Activated naive CD8-positive, alpha-beta T cell treated with anti-CD3 and anti-CD28 coated beads, Interleukin-2, amount 50 U/mL, for 16 hours (primary cell): ENCODE data around the gene NCKAP1.
"Not testable (repeated sequence)": the region's sequence is repeated elsewhere in the genome, so short reads cannot be mapped to it uniquely, and the experiment has no call there.

Source experiments
- DNase-seq: peaks from one replicate; pipeline ENCODE4 v3.0.0-alpha.2; 2020; ENCODE audit warnings: low read depth, low spot score

The NCKAP1 gene

GRCh38 chr2:183038341-183039300, at the start of gene NCKAP1:
NCKAP1 (minus strand) TSS chr2:183038457; CDS start chr2:183038099, 358 bp downstream.
- peak; percentile 54 for DNase-seq

DNA sequence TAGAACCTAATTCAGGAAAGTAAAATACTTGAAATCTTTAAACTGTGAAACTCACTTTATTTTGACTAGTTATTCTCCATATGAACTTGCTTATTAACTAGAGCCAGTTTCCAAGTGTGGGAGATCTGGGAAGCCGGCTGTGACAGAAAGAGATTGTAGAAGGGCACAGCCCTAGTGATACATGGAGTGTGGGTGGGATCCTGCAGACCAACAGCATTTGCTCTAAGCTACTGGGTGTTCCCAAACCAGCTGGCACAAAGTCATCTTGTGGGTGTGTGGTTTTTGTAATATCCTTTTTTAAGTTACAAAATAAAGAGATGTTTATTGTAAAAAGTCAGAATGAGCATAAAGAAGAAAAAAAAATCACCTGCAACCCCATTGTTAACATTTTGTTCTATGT, 43.7 kb upstream of the NCKAP1 start:
- no peak for DNase-seq

GRCh38 chr2:183079139-183079775, 41.0 kb upstream of the NCKAP1 start:
- DNase-seq, result no peak

DNA sequence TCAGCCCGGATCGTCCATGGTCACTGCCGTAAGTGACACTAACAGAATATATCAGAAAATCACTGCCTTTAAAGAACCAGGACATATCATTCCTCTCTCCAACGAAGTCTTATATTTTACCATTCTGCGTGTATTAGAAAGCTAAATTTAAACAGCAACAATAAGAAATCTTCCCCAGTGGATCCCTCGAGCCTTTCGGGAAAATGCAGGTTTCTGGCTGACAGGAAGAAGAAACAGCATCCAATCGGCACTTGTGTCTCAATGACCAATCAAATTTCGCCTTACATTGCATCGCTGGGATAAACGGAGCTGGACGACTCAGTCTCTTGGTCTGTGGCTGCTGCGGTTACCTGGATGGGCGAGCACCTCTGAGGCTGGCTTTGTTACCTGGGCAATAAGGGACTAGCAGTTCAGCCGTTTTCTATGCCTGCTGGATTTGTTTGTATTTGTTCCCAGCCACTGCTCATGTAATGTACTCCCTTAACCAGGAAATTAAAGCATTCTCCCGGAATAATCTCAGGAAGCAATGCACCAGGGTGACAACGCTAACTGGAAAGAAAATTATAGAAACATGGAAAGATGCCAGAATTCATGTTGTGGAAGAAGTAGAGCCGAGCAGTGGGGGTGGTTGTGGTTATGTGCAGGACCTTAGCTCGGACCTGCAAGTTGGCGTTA, 40.3 kb upstream of the NCKAP1 start, which contains the start of gene DUSP19:
Gene DUSP19, plus strand, starts transcription at position 284 of the 675 bp plus-strand sequence. Its CDS starts 187 bp downstream, at position 471.
- DNase-seq, result peak; percentile 42

- DNase-seq, result no peak
Measured at GRCh38 chr2:183078163-183078463, 39.9 kb upstream of the NCKAP1 start.

DNA sequence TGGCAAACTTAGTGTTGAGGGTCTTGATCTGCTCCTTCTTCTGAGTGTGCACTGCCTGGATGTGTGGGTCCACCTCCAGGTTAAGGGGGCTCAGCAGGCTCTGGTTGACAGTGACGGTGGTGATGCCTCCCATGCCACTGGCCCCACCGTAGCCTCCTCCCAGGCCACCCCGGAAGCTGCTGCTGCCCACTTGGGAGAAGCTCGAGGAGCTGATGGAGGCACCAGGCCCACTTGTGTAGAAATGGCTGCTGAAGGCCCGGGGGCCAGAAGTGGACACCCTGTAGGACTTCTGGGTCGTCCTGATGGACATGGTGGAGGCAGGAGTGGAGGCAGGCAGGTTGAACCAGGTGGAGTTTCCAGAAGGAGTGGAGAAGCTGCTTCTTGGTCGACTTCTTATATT, 33.9 kb upstream of the NCKAP1 start:
- no peak for DNase-seq

- DNase-seq, result no peak
Measured at GRCh38 chr2:183070942-183071844, 32.9 kb upstream of the NCKAP1 start.

DNA sequence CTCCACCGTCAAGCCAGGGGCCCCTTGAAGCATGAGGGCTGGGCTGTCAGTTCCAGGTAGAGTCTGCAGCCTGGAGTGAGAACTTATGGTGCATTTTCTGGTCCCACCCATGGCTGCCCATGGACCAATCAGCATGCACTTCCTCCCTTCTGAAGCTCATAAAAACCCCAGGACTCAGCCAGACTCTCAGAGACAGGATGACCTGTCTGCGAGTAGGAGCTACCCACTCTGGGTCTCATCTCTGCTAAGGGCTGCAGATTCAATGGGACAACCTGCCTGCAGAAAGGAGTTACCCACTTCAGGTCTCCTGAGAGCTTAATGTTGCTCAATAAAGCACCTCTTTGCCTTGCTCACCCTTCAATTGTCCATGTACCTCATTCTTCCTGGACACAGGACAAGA, 30.9 kb upstream of the NCKAP1 start:
- no peak for DNase-seq

DNA sequence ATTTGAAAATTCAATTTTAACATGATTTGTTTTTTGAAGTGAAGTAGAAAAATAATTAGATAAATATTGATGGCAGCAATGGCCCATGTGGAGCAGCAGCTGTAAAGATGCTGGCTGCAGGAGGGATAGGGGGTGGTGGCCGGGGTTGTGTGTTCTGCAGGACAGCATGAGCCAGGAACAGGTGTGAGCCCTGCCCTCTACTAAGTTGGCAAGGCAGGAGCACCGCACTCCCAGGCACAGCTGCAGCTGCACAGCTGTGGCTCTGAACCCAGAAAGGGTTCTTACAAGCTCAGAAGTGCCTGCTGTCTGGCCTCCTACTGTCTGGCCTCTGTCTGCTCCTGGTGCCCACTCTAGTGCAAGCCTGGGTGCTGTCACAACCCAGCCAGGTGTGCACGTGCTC, 30.3 kb upstream of the NCKAP1 start:
- DNase-seq, result no peak

GRCh38 chr2:183063083-183063482, 24.8 kb upstream of the NCKAP1 start:
- no peak for DNase-seq

- no peak for DNase-seq
Measured at GRCh38 chr2:183060571-183061231, 22.4 kb upstream of the NCKAP1 start.

DNA sequence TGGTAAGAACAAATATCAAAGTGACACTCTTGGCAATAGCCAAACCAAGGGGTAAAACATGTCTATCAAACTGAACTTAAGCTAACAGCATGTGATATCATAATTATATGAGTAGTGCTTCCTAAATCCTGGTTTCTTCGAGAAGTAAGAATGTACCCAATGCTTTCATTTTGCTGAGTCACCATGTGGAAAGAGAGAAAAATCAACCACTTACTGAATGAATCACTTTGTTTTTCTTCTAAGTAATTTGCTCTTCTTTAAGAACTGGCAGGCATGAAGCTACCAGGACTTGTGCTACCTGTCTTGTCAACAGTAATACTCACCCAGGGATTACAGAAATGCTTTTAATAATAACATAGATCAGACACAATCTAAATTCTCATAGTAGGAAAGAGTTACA, 21.3 kb upstream of the NCKAP1 start:
- no peak for DNase-seq

GRCh38 chr2:183057333-183057985, 19.2 kb upstream of the NCKAP1 start:
- DNase-seq, result no peak

- no peak for DNase-seq
Measured at GRCh38 chr2:183049420-183049819, 11.2 kb upstream of the NCKAP1 start.

DNA sequence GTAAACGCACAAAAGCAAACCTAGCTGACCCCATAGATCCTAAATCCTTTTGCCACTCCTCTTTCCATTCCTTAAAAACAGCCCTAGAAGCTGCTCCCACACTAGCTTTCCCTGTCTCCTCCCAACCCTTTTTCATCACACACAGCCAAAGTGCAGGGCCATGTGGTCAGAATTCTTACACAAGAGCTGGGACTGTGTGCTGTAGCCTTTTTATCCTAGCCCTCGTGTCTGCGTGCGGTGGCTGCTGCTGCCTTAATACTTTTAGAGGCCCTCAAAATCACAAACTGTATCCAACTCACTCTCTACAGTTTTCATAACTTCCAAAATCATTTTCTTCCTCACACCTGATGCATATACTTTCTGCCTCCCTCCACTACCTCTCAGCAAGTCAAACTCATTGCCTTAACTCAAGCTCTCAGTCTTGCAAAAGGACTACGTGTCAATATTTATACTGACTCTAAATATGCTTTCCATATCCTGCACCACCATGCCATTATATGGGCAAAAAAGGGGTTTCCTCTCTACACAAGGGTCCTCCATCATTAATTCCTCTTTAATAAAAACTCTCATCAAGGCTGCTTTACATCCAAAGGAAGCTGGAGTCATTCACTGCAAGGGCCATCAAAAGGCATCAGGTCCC, 9.3 kb upstream of the NCKAP1 start:
- not testable (repeated sequence) for DNase-seq

DNA sequence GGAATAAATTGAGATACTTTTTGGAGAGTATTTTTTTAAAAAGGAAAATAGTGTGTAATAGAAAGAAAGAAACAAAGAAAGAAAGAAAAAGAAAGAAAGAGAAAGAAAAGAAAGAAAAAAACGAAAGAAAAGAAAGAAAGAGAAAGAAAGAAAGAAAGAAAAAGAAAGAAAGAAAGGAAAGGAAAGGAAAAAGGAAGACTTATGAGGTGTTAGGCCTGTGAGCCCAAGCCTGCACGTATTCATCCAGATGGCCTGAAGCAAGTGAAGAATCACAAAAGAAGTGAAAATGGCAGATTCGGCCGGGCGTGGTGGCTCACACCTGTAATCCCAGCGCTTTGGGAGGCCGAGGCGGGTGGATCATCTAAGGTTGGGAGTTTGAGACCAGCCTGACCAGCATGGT, 5.3 kb upstream of the NCKAP1 start:
- not testable (repeated sequence) for DNase-seq

DNA sequence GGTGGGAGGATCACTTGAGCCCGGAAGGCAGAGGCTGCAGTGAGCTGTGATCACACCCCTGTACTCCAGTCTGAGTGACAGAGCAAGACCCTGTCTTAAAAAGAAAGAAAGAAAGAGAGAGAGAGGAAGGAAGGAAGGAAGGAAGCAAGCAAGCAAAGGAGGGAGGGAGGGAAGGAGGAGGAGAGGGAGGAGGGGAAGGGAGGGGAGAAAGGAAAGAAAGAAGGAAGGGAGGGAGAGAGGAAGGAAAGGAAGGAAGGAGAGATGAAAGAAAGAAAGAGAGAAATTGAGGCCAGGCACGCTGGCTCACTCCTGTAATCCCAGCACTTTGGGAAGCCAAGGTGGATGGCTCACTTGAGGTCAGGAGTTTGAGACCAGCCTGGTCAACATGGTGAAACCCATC, 2.3 kb upstream of the NCKAP1 start:
- no peak for DNase-seq

DNA sequence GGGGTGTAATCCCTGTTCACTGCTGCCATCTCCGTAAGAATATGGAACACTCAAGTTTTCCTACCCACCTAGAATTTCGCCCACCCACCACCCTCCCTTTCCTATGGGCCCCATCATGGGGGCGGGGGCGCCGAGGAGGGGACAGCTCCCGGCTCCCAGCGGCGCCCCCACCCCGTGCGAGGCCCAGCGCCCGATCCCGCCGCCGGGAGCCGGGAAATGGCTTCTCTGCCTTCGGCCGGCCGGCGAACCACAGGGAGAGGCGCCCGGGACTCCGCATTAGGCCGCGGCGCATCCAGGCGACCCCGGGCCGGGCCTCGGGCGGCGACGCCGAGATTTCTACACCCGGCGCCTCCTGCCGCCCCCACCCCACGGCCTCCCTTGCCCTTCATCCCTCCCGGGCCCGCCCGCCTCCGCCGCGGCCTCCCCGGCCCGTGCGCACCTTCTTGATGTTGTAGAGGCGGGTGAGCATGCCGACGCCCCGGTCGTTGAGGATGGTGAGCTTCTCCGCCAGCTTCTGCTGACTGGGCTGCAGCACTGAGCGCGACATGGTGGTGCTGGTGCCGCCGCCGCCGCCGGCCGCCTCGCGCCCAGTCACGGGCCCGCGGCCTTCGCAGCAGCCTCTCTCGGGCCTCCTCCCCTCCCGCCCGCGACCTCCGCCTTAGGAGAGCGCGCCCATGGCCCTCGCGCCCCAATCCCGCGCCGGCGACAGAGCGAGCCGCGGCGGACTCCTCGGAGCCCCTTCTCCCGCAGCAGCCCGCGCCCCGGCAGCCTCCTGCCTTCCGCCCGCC, 510 bp downstream of the NCKAP1 start:
- DNase-seq, result no peak

- DNase-seq, result no peak
Measured at GRCh38 chr2:183037074-183037552, 1.1 kb downstream of the NCKAP1 start.
